HepG2 (cell line): ENCODE data around the gene MEIG1. TPM values are rescaled to one million over a fixed set of nuclear protein-coding genes. Genes with fewer than 3 reads are reported as not detected.
"Not testable (repeated sequence)": the region's sequence is repeated elsewhere in the genome, so short reads cannot be mapped to it uniquely, and the experiment has no call there.

ENCODE experiments used
- ATAC-seq: fragments of 200-7000 bp; cut with Tn5 transposase; 3 replicates; pipeline ENCODE4 v1.9.1; 2020; ENCODE audit warnings: mild to moderate bottlenecking, moderate library complexity
- BruUV-seq: library from RNA; stranded (reverse); fragments of 400-500 nt; replicated peaks from 2 replicates; lab custom pipeline; 2021; lab: Mats Ljungman, UMichigan
- CTCF ChIA-PET: fragments of 300-600 bp; formaldehyde crosslinking; extraction: SDS; loops from one replicate; lab custom pipeline; 2021; ENCODE audit warnings: low total read pairs, inconsistent platforms, low intra/inter-chr PET ratio; lab: Yijun Ruan, JAX
- POLR2A ChIA-PET: fragments of 350-600 bp; sonication (Branson Sonifier 250); formaldehyde crosslinking; loops from one replicate; lab custom pipeline; 2020; ENCODE audit warnings: antibody characterized with exemption, inconsistent platforms; lab: Yijun Ruan, JAX
- DNase-seq: peaks from one replicate; pipeline ENCODE4 v3.0.0-alpha.2; 2015; ENCODE audit warnings: low spot score
- FAIRE-seq: peaks from 3 replicates; lab custom pipeline; 2011; peaks lifted over from hg19 to GRCh38; lab: Jason Lieb, UNC
- H2AFZ ChIP-seq: one replicate; pipeline ENCODE4 v1.6.1; 2011; ENCODE audit warnings: low read length, inconsistent platforms
- H3K27ac ChIP-seq: fragments of 300-600 bp; 3 replicates; pipeline ENCODE4 v1.8.0; 2011; ENCODE audit warnings: mixed run types, mild to moderate bottlenecking, mixed read lengths, low read length, inconsistent platforms; ENCODE audit not compliant: insufficient read depth; ENCODE audit errors: extremely low read length
- H3K27me3 ChIP-seq, 2 experiments: fragments of 200-600 bp in 1 of 2; 2 replicates in 1 of 2; 3 replicates in 1 of 2; pipeline versions ENCODE4 v1.6.0 to v1.8.0; 2011; ENCODE audit warnings: low read length in 2 of 2, mild to moderate bottlenecking in 2 of 2, moderate library complexity in 2 of 2, inconsistent platforms in 1 of 2; ENCODE audit not compliant: insufficient read depth in 2 of 2, control insufficient read depth in 1 of 2
- H3K36me3 ChIP-seq, 2 experiments: fragments of 200-600 bp in 1 of 2; replicated peaks in 1 of 2; 2 replicates in 1 of 2; 3 replicates in 1 of 2; pipeline versions ENCODE4 v1.5.1 to v1.8.0; 2011; ENCODE audit warnings: low read length in 2 of 2, inconsistent platforms in 1 of 2; ENCODE audit not compliant: insufficient read depth in 2 of 2, control insufficient read depth in 1 of 2
- H3K4me1 ChIP-seq: 2 replicates; pipeline ENCODE4 v1.5.1; 2012; ENCODE audit warnings: low read length, inconsistent platforms; ENCODE audit not compliant: insufficient read depth
- H3K4me2 ChIP-seq: 2 replicates; pipeline ENCODE4 v1.6.0; 2011; ENCODE audit warnings: low read depth, low read length, inconsistent platforms
- H3K4me3 ChIP-seq, 3 experiments: fragments of 200-600 bp in 1 of 3; sonication (generic), shearing (Covaris generic) in 1 of 3; replicated peaks in 1 of 3; 2 replicates each; pipeline ENCODE4 v1.5.1; 2011 to 2016; ENCODE audit warnings: low read length in 3 of 3, inconsistent platforms in 2 of 3, low read depth in 2 of 3, mild to moderate bottlenecking in 2 of 3, control low read depth in 1 of 3, mixed read lengths in 1 of 3; ENCODE audit not compliant: insufficient read depth in 1 of 3
- H3K79me2 ChIP-seq: one replicate; pipeline ENCODE4 v1.6.1; 2011; ENCODE audit warnings: low read length, inconsistent platforms; ENCODE audit not compliant: insufficient read depth
- H3K9ac ChIP-seq: 2 replicates; pipeline ENCODE4 v1.6.0; 2011; ENCODE audit warnings: mild to moderate bottlenecking, low read depth, low read length, inconsistent platforms; ENCODE audit not compliant: insufficient read depth
- H3K9me3 ChIP-seq: 2 replicates; pipeline ENCODE4 v1.5.1; 2012; ENCODE audit warnings: mild to moderate bottlenecking, low read length
- H4K20me1 ChIP-seq: 2 replicates; pipeline ENCODE4 v1.6.0; 2011; ENCODE audit warnings: inconsistent platforms, mild to moderate bottlenecking, low read length, moderate library complexity; ENCODE audit not compliant: insufficient read depth
- ARNTL ChIP-seq: sonication (generic); formaldehyde crosslinking; IDR thresholded peaks from 2 replicates; pipeline ENCODE4 v1.4.0; 2020; ENCODE audit warnings: mild to moderate bottlenecking, missing genetic modification reagents
- CCDC6 ChIP-seq: sonication (generic); formaldehyde crosslinking; IDR thresholded peaks from 2 replicates; pipeline ENCODE4 v1.8.1; 2022; ENCODE audit warnings: mild to moderate bottlenecking, missing genetic modification reagents, moderate library complexity
- HNF4A ChIP-seq: sonication (generic); formaldehyde crosslinking; IDR thresholded peaks from 2 replicates; pipeline ENCODE4 v1.4.0; 2020; ENCODE audit warnings: missing genetic modification reagents
- PHF21A ChIP-seq: sonication (generic); formaldehyde crosslinking; IDR thresholded peaks from 2 replicates; pipeline ENCODE4 v1.5.0; 2020; ENCODE audit warnings: mild to moderate bottlenecking, missing genetic modification reagents
- TAF1 ChIP-seq: sonication (generic); formaldehyde crosslinking; IDR thresholded peaks from 2 replicates; pipeline ENCODE4 v1.4.0; 2020; ENCODE audit warnings: missing genetic modification reagents
- ZNF207 ChIP-seq: fragments of 450-650 bp; IDR thresholded peaks from 2 replicates; pipeline ENCODE4 v1.6.1; 2016; ENCODE audit warnings: antibody characterized with exemption, borderline replicate concordance
- ZNF431 ChIP-seq: sonication (generic); formaldehyde crosslinking; IDR thresholded peaks from 2 replicates; pipeline ENCODE4 v1.9.0; 2022; ENCODE audit warnings: missing genetic modification reagents, low read depth, mild to moderate bottlenecking, borderline replicate concordance
- ZNF780A ChIP-seq: sonication (generic); formaldehyde crosslinking; IDR thresholded peaks from 2 replicates; pipeline ENCODE4 v1.8.0; 2022; ENCODE audit warnings: mild to moderate bottlenecking, missing genetic modification reagents, moderate library complexity
- ZNF792 ChIP-seq: IDR thresholded peaks from 2 replicates; pipeline ENCODE4 v1.6.1; 2016
- WGBS: methylation state at CpG from one replicate; pipeline ENCODE4 v1.1.6; 2017; ENCODE audit warnings: low lambda C conversion rate; 5-methylcytosine and 5-hydroxymethylcytosine counted together
- in situ Hi-C: cut with HindIII; loops from 2 replicates; pipeline ENCODE4 v1.10.0; 2017; ENCODE audit warnings: low pct_unique_long_range_greater_than_20kb; ENCODE audit not compliant: extremely low pct_ligation_motif_present
- intact Hi-C: fragments of 100-400 bp; cut with micrococcal nuclease; formaldehyde crosslinking; loops from one replicate; pipeline ENCODE4 v1.10.0; 2022; ENCODE audit not compliant: unreplicated experiment
- polyA plus RNA-seq, 8 experiments: library from polyadenylated mRNA; depleted of rRNA in 3 of 8; stranded (reverse) in 7 of 8; unstranded in 1 of 8; fragments of >200 nt; fragmentation: Illumina TruSeq in 4 of 8; extraction: Trizol in 4 of 8; gene quantifications; 2 replicates each; pipeline versions ENCODE4 v1.2.1 to v1.2.3, GENCODE V29; 2011 to 2016; ENCODE audit warnings: low read depth in 4 of 8, missing spikeins in 1 of 8, mixed read lengths in 1 of 8; ENCODE audit not compliant: insufficient read depth in 1 of 8
- total RNA-seq, 5 experiments: library from RNA; depleted of rRNA; stranded (reverse); fragments of >200 nt; fragmentation: Illumina TruSeq; extraction: Trizol; gene quantifications; 2 replicates each; pipeline ENCODE4 v1.2.3, GENCODE V29; 2016; ENCODE audit warnings: low read depth in 1 of 5
- TF ChIP-seq, protein P1 (sequence below): sonication (generic); formaldehyde crosslinking; IDR thresholded peaks from 2 replicates; pipeline ENCODE4 v1.5.1; 2020; ENCODE audit warnings: mild to moderate bottlenecking, missing genetic modification reagents, borderline replicate concordance
- TF ChIP-seq, protein P2 (sequence below): sonication (generic); formaldehyde crosslinking; IDR thresholded peaks from 2 replicates; pipeline ENCODE4 v1.5.0; 2020; ENCODE audit warnings: missing genetic modification reagents, mild to moderate bottlenecking, borderline replicate concordance
- TF ChIP-seq, protein P3 (sequence below): IDR thresholded peaks from 2 replicates; pipeline ENCODE4 v1.6.1; 2016; ENCODE audit warnings: low read depth, control low read depth
- TF ChIP-seq, protein P4 (sequence below): sonication (generic); formaldehyde crosslinking; IDR thresholded peaks from 2 replicates; pipeline ENCODE4 v1.8.0; 2022; ENCODE audit warnings: mild to moderate bottlenecking, missing genetic modification reagents, borderline replicate concordance

MEIG1 gene
- total and polyA plus RNA-seq, 2 of the 13 experiments (the other 11 are each of a cell fraction or from before 2014, with no cell fraction given): not detected

DNA sequence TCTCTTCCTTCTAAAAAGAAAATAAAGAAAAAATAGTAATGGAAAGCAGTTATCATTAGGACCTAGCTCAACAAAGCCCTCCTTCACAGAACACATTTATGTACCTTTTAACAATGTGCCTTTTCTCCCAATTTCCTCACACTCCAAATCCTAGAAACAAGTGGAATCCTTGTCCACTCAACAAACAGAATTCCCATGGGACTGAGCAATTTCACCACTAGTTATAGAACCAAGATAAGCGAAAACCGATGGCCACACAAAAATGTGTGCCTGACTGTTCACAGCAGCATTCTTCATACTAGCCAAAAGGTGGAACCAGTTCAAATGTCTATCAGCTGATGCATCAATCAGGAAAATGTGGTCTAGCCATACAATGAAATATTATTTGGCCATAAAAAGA, 22.6 kb upstream of the MEIG1 start:
- in situ Hi-C loops (no loop called here), intact Hi-C loops (no loop called here)
- peaks cover 9 to 20% of the 10 kb centered on the region in 2 experiments; a peak in 4 of 5 replicates for H3K36me3 ChIP-seq
- WGBS: 92% methylated on average over 2 of the region's 2 CpGs
- H3K27me3 ChIP-seq: no peaks in the 10 kb centered on the region
- H3K4me2 ChIP-seq: no peak overlapping the region
- no TSS peak for BruUV-seq
- ChIA-PET POLR2A (no interaction called here), CTCF (no interaction called here)
- no peak overlapping the region for H3K4me3 ChIP-seq
- no peaks in the 10 kb centered on the region for H3K4me1 ChIP-seq
- ATAC-seq (no peak), DNase-seq (no peak), FAIRE-seq (no peak)
- no peaks in the 10 kb centered on the region for H4K20me1 ChIP-seq
- no peak overlapping the region for H3K9ac ChIP-seq
- H3K27ac ChIP-seq: no peak overlapping the region
- H3K9me3 ChIP-seq: no peaks in the 10 kb centered on the region
- no peaks in the 10 kb centered on the region for H3K79me2 ChIP-seq
- H2AFZ ChIP-seq: no peak overlapping the region
- TF ChIP-seq ZNF780A (CRISPR knock-in tag): no peak
- TF ChIP-seq, protein P1, sequence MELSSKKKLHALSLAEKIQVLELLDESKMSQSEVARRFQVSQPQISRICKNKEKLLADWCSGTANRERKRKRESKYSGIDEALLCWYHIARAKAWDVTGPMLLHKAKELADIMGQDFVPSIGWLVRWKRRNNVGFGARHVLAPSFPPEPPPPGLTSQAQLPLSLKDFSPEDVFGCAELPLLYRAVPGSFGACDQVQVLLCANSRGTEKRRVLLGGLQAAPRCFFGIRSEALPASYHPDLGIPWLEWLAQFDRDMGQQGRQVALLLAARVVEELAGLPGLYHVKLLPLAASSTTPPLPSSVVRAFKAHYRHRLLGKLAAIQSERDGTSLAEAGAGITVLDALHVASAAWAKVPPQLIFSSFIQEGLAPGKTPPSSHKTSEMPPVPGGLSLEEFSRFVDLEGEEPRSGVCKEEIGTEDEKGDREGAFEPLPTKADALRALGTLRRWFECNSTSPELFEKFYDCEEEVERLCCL (CRISPR knock-in tag): no peak
- no peak for TF ChIP-seq HNF4A (CRISPR knock-in tag)
- TF ChIP-seq ZNF431 (CRISPR knock-in tag): no peak
- TF ChIP-seq, protein P2, sequence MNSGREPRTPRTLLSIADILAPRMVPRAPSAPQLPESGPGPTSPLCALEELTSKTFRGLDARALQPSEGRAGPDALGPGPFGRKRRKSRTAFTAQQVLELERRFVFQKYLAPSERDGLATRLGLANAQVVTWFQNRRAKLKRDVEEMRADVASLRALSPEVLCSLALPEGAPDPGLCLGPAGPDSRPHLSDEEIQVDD (CRISPR knock-in tag): no peak
- no peak for TF ChIP-seq PHF21A (CRISPR knock-in tag)
- no peak for TF ChIP-seq ZNF207
- TF ChIP-seq TAF1 (CRISPR knock-in tag): no peak
- TF ChIP-seq, protein P3, sequence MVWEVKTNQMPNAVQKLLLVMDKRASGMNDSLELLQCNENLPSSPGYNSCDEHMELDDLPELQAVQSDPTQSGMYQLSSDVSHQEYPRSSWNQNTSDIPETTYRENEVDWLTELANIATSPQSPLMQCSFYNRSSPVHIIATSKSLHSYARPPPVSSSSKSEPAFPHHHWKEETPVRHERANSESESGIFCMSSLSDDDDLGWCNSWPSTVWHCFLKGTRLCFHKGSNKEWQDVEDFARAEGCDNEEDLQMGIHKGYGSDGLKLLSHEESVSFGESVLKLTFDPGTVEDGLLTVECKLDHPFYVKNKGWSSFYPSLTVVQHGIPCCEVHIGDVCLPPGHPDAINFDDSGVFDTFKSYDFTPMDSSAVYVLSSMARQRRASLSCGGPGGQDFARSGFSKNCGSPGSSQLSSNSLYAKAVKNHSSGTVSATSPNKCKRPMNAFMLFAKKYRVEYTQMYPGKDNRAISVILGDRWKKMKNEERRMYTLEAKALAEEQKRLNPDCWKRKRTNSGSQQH (CRISPR knock-in tag): no peak
- TF ChIP-seq CCDC6 (CRISPR knock-in tag): no peak
- TF ChIP-seq ZNF792: no peak
- TF ChIP-seq ARNTL (CRISPR knock-in tag): no peak
- TF ChIP-seq, protein P4, sequence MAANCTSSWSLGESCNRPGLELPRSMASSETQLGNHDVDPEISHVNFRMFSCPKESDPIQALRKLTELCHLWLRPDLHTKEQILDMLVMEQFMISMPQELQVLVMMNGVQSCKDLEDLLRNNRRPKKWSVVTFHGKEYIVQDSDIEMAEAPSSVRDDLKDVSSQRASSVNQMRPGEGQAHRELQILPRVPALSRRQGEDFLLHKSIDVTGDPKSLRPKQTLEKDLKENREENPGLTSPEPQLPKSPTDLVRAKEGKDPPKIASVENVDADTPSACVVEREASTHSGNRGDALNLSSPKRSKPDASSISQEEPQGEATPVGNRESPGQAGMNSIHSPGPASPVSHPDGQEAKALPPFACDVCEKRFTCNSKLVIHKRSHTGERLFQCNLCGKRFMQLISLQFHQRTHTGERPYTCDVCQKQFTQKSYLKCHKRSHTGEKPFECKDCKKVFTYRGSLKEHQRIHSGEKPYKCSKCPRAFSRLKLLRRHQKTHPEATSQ: no peak

DNA sequence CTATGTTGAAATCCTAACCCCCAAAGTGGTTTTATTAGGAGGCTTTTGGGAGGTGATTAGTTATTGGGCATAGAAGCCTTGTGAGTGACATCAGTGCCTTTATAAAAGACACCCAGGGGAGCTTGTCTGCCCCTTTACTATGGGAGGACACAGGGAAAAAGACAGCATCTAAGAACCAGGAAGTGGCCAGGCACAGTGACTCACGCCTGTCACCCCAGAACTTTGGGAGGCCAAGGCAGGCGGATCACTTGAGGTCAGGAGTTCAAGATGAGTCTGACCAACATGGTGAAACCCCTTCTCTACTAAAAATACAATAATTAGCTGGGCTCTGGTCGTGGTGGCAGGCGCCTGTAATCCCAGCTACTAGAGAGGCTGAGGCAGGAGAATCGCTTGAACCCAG, 20.2 kb upstream of the MEIG1 start:
- H3K4me2 ChIP-seq, CTCF ChIA-PET, H4K20me1 ChIP-seq, H2AFZ ChIP-seq, FAIRE-seq, BruUV-seq, H3K4me3 ChIP-seq, DNase-seq, POLR2A ChIA-PET, H3K27me3 ChIP-seq, H3K79me2 ChIP-seq, H3K27ac ChIP-seq, ATAC-seq, in situ Hi-C loops, intact Hi-C loops, H3K9me3 ChIP-seq, H3K9ac ChIP-seq, H3K4me1 ChIP-seq: not testable (repeated sequence)
- WGBS: 95% methylated on average over 2 of the region's 5 CpGs
- peaks cover 1 to 11% of the 10 kb centered on the region in 2 experiments; a peak in 3 of 5 replicates for H3K36me3 ChIP-seq
